OCI-LY3 (cell line): ENCODE results near the gene PLXNB1.

Experiments used
- EZH2phosphoT487 ChIP-seq: fragments of 200-600 bp; shearing (Covaris generic); IDR thresholded peaks from 2 replicates; pipeline ENCODE4 v1.6.1; 2018; ENCODE audit warnings: antibody characterized with exemption, mixed run types, low read depth
- TF ChIP-seq, protein P1 (sequence below): fragments of 200-600, 300-600 bp; sonication (generic); IDR thresholded peaks from 2 replicates; pipeline ENCODE4 v1.5.1; 2014; ENCODE audit warnings: antibody characterized with exemption, low read length, low read depth

DNA sequence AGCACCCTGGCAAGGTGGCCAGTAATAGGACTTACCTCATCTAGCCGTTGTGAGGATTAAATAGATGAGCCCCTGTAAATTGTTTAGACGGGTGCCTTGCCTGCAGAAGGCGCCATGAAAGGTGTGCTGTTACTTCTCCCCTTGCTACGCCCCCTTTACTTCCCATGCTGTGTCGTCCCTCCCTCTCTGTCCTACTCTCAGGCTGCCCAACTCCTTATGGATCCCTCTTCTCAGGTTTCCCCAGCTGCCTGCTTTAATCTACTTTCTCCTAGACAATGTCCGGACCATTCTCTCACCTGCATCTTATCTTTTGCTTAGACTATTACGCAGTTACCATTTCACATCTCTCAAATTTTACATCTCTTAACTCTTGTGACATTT, 59.6 kb downstream of the PLXNB1 start:
- TF ChIP-seq, protein P1, sequence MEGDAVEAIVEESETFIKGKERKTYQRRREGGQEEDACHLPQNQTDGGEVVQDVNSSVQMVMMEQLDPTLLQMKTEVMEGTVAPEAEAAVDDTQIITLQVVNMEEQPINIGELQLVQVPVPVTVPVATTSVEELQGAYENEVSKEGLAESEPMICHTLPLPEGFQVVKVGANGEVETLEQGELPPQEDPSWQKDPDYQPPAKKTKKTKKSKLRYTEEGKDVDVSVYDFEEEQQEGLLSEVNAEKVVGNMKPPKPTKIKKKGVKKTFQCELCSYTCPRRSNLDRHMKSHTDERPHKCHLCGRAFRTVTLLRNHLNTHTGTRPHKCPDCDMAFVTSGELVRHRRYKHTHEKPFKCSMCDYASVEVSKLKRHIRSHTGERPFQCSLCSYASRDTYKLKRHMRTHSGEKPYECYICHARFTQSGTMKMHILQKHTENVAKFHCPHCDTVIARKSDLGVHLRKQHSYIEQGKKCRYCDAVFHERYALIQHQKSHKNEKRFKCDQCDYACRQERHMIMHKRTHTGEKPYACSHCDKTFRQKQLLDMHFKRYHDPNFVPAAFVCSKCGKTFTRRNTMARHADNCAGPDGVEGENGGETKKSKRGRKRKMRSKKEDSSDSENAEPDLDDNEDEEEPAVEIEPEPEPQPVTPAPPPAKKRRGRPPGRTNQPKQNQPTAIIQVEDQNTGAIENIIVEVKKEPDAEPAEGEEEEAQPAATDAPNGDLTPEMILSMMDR: no peak
- no peak for TF ChIP-seq EZH2phosphoT487
